ENCODE data around the gene AK8.
A peak's percentile ranks its signal among the peaks of the same experiment; 100 is the strongest.

The AK8 gene

GRCh38 chr9:132826131-132826530, 52.0 kb downstream of the AK8 start:
- no peak for DNase-seq (ENCODE audit: low read depth, low spot score)

GRCh38 chr9:132825430-132825829, 52.7 kb downstream of the AK8 start:
- DNase-seq (ENCODE audit: low read depth, low spot score), result no peak

GRCh38 chr9:132824951-132825350, 53.1 kb downstream of the AK8 start:
- no peak for DNase-seq (ENCODE audit: low read depth, low spot score)

DNA sequence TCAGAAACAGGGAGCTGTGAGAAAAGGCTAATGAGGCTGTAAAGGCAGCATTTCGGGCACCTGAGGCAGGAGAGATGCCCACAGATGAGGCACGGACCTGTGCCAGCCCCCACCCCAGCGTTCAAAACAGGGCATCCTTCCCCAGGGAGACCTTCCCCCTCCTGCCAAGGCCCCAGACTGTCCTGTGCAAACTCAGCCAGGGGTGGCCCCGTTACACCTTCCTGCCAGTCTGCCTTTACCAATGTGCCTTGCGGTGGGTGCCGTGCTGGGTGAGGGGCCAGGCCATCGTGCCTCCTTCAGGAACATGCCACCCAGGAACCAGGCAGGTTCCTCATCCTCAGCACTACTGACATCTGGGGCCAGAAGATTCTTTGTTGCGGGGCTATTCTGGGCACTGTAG, 53.9 kb downstream of the AK8 start:
- no peak for DNase-seq (ENCODE audit: low read depth, low spot score)

DNA sequence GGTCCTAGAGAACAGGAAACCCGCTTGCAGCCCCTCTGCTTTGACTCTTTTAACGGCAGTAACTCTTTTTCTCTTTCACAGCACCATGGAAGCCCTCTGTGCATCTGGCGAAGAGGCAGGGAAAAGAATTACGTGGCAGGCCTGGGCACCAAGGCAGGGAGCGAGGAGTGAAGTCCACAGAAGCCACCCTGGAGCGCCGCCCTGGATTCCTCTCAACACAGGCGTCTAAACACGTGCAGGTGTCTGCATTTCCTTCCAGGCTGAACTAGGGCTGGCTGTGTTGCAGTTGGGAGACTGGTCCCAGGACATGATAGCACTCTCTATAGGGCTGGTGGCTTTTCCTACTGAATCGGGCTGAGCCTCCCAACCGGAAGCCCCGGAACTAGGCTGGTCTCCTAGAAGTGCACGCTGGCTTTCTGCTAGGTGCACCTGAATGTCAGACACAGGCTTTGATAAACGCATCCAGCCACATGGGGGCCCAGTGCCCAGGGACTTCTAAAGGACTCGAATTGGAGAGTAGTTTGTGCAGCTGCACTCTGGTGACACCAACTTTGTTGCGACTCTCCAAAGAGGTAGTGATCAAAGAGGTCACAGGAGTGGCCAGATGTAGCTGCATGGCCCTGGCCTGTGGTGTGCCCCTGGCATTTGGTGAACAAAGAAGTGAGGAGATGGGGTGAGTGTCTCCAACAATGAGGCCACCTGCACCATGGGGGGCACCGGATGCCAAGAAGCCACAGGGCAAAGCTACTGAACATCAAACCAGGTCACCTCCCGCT, 54.5 kb downstream of the AK8 start:
- no peak for DNase-seq (ENCODE audit: low read depth, low spot score)

- DNase-seq (ENCODE audit: low read depth, low spot score), result no peak
Measured at GRCh38 chr9:132820169-132820944, 57.7 kb downstream of the AK8 start.

- DNase-seq (ENCODE audit: low read depth, low spot score), result no peak
Measured at GRCh38 chr9:132818588-132818987, 59.5 kb downstream of the AK8 start.

DNA sequence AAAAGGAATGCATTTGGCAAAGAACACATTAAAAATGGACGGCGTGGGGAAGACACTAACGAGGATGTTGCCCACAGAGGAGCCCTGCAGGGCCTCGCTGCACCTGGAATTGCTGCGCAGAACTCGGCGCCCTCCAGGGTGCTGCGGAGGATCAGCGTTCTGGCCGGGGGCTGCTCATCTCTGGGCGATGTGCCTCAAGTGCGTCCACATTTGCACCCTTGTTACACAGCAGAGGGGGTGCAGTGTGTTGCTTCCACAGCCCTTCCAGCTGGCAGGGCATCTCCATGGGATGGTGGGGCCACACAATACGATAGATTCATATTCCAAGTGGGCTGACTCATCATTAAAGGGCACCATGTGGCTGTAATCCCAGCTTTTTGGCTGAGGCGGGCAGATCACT, 63.1 kb downstream of the AK8 start:
- DNase-seq (ENCODE audit: low read depth, low spot score), result no peak

GRCh38 chr9:132813115-132813771, 64.8 kb downstream of the AK8 start:
- no peak for DNase-seq (ENCODE audit: low read depth, low spot score)

DNA sequence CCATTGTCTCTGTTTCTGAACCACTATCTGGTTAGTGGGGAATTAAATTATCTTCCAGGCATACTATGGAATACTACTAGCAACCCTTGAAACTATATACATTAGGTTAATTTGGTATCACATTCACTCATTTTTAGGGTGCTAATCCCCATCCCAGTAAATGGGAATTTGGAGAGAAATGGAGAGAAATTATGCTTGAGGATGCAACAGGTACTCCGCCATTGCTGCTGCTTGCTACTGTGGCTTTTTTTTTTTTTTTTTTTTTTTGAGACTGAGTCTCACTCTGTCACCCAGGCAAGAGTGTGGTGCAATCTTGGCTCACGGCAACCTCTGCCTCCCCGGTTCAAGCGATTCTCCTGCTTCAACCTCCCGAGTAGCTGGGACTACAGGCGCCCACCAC, 66.1 kb downstream of the AK8 start:
- DNase-seq (ENCODE audit: low read depth, low spot score), result no peak

DNA sequence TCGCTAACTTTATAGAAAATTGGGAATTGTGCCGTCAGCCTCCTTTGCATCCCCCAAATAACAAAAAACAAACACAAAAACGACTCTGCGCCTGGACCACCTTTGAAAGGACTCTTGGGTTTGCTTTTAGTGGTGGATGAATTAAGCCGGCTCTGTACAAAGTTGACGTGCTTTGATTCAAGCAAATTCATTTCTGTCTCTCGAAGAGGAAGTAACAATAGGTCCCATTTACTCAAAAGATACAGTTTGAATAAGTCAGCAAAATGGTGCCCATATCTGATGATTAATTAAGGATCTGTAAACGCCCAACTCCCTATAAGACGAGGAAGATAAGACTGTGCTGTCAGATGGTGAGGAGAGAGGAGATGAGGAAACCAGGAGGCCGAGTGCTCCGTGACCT, 67.8 kb downstream of the AK8 start:
- DNase-seq (ENCODE audit: low read depth, low spot score), result no peak

DNA sequence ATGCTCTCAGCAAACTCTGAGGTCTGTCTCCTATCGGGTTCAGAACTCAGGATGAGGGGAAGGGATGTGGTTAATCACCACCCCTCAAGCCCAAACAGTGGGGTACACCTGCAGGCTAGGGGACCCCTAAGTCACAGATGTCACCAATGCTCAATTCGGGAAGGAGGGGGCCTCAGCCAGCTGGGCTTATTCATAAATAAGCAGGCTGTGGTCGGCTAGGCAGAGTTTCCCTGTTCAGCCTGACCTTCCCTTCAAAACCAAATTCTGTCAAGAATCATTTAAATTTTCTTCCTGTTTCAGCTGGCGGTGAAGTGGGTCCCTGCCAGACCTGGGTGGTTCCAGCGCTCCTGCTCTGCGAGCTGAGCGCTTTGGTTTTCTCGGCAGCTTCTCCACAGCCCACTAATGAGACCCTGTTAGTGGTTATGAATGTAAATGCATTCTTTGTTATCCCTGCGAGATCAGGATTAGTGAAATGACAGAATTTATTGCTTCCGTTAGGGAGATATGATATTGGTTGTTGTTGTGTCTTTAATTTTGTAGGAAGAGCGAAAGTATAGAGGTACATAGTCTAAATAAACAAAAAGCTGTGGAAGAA, 68.3 kb downstream of the AK8 start:
- no peak for DNase-seq (ENCODE audit: low read depth, low spot score)

DNA sequence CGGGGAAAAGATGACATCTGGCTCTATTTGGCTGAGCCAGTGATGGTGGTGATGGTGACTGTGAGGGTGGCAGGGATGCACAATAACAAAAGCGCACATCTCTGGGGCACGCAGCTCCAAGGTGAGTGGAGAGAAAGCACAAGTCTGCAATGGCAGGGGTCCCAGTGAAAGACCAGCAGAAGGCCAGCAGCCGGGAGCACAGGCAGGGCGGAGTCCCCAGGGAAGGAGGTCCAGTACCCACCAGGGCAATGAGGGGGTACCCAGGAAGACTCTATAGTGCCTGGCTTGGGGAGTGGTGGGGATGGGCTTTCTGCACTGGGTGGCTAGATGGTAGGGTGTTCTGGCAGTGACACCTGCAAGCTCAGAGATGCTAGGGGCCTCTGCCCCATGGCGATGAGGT, 69.4 kb downstream of the AK8 start:
- no peak for DNase-seq (ENCODE audit: low read depth, low spot score)

GRCh38 chr9:132806723-132807421, 71.2 kb downstream of the AK8 start:
- DNase-seq (ENCODE audit: low read depth, low spot score), result no peak

- DNase-seq (ENCODE audit: low read depth, low spot score), result no peak
Measured at GRCh38 chr9:132806306-132806705, 71.8 kb downstream of the AK8 start.

DNA sequence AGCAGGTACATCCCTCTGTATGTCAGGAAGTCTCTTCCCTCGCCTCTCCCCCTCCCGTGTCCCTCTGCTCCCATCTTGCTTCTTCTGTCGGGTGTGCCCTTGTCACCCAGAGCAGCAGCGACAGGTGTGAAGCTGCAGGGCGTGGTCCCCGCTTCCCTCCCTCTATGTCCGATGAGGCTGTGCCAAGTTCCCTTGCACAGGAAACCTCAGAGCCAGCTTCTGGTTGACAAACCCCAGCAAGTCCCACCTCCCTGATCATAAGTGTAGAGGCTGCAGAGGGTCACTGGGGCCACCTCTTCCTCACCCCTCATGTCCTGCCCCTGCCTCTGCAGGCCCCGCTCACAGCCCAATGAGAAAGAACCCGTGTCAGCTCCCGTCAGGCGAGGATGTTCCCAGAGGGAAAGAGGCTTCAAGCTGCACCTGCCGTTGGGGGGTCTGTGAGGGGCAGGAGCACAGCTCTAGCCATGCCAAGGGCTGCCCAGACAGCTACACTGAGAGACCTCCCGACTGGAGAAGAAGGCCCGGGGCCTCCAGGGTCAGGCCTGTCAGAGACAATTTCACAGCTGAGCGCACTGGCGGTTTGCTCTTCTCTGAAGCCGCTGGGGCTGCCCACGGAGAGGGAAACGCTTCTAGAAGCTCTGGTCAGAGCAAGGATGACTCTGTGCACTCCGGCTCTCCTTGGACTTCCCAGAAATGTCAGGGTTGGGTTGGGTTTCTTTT, 73.3 kb downstream of the AK8 start:
- DNase-seq (ENCODE audit: low read depth, low spot score), result no peak

DNA sequence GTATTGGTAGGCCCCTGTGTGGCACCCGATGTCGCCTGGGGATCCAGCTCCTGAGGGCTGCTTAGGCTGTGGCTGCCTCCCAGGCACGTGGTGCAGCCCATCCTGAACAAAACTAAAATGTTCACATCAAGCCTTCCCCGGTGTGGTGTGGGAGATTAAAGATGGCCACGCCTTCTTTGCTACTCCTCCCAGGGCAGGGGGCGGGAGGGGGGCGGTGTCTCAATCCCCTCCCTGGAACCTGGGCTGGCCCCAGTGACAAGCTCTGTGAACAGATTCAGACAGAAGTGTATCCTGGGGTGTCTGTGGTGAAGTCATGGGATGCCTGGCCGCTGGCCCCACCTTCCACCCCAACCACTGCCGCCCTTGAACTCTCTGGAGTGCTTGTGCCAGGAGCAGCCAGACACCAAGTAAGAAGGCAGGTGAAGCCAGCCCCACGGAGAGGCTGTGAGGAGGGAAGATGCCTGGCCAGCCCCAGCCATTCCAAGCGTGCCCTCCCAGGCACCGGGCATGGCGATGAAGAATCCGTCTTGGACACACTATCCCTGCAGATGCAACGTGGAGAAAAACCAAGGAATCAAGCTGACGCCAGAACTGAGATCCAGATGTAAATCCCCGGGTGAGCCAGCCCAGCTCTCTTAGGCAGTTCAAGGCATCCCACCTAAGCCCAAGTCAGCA, 75.8 kb downstream of the AK8 start:
- no peak for DNase-seq (ENCODE audit: low read depth, low spot score)

DNA sequence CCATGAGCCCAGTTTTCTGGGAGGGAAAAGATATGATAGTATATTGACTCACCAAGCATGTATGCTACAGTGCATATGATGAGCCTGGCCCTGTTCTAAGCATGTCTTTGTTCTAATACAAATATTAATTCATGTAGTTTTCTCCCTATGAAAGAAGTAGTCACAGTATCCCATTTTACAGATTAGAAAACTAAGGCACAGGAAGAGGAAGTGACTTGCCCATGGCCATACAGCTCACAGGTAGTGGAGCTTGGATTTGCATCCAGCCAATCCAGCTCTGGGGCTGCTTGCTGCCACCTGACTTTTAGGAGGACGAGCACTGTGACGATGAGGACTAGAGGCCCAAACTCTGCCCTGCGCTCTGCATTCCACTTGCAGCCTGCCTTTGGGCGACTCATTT, 76.4 kb downstream of the AK8 start:
- no peak for DNase-seq (ENCODE audit: low read depth, low spot score)

DNA sequence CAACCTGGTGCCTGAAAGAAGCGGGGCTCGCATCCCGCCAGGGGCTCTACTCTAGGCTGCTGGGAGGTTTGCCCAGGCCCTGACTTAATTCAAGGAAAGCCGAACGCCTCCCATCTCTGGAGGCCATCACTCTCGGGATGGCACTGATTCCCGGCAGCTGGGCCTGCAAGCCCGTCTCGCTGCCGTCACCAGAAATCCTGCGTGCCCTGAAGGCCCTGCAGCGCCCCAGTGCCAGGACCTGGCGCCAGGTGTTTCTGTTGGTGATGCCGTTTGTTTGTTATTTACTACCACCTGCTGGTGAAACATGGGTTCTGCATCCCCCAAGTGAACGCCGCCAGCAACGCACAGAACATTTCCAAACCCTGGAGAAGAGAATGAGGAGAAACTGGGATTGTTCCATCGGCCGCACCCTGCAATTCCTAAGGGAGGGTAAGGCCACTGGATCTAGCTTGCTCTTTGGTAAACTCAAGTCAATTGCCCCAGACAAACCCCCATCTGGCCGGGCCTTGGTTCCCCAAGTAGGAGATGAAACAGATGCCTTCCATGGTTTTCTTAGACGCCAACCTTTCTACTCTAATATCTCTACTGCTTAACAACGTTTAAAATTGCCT, 77.9 kb downstream of the AK8 start:
- DNase-seq (ENCODE audit: low read depth, low spot score), result peak; percentile 34
